Stomach (tissue), 4 donors: Measurements from ENCODE around the gene SLC1A2.

Source experiments
- CTCF ChIP-seq, 7 experiments: fragments of 450-650 bp in 4 of 7; fragments of 200-600 bp in 3 of 7; sonication (generic) in 3 of 7; IDR thresholded peaks; one replicate each; pipeline ENCODE4 v1.5.1; 2016 to 2019; ENCODE audit warnings: antibody characterized with exemption in 7 of 7, control low read depth in 2 of 7, mild to moderate bottlenecking in 1 of 7
- EP300 ChIP-seq: sonication (generic); formaldehyde crosslinking; IDR thresholded peaks from one replicate; pipeline ENCODE4 v1.6.1; 2017; ENCODE audit warnings: antibody characterized with exemption
- POLR2A ChIP-seq, 4 donors: fragments of 450-650 bp; IDR thresholded peaks; one replicate each; pipeline ENCODE4 v1.6.1; 2016; ENCODE audit warnings: antibody characterized with exemption in 4 of 4, control low read depth in 2 of 4, mild to moderate bottlenecking in 1 of 4, moderate library complexity in 1 of 4
- POLR2AphosphoS5 ChIP-seq, 3 donors: sonication (generic); formaldehyde crosslinking; IDR thresholded peaks; one replicate each; pipeline ENCODE4 v1.6.1; 2016; ENCODE audit warnings: antibody characterized with exemption in 3 of 3

DNA sequence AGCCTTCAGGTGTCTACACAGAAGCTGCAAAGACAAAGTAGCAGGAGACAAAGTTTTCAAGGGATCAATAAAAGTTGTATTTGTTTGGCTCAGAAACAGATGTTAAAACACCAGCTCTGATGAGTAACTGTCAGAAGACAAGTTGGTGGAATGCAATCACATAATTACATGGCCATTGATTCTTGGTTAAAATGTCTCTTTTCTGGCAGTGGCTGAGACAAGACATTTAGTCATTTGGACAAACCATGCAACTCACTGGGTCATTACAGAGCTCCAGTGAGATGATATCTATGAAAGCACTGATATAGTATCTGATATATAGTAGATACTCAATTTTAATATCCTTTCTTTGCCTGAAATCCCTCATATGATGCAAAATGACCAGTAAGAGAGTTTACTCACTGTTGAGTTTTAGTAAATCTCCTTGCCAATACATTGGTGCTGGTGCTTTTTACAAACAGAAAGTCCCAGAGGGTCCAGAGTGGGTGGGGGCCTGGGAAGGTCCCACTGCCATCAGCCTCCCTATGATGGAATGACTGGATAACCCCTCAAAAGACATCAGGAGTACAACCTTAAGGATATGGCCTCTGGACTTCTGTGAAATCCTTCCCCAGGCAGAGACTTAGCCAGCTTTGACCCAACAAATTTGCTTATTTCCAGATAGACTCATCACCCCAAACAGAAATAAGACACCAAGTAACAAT, 95.0 kb downstream of the SLC1A2 start:
- no peak for TF ChIP-seq CTCF (IDR thresholded peaks at IDR 0.05)
- no peak for TF ChIP-seq EP300
- no peak for TF ChIP-seq POLR2A (IDR thresholded peaks at IDR 0.05)
- TF ChIP-seq POLR2AphosphoS5 (IDR thresholded peaks at IDR 0.05), result no peak
